ENCODE data around the gene SPAG16.

- TF ChIP-seq CTCF (IDR thresholded peaks at IDR 0.05; ENCODE audit: insufficient read depth, low read length): no peak
- TF ChIP-seq REST (IDR thresholded peaks at IDR 0.05; ENCODE audit: insufficient replicate concordance, low read depth): no peak
- no peak for TF ChIP-seq SPI1 (IDR thresholded peaks at IDR 0.05; ENCODE audit: borderline replicate concordance, low read depth)
- no peak for TF ChIP-seq POLR2AphosphoS5 (IDR thresholded peaks at IDR 0.05; ENCODE audit: low read depth)
- TF ChIP-seq GABPA (IDR thresholded peaks at IDR 0.05; ENCODE audit: low read depth): no peak
These were observed 936.0 kb downstream of the SPAG16 start for GRCh38 chr2:214220251-214220650.

All from HL-60 (cell line).